MCF 10A (cell line): Measurements from ENCODE around the gene PFKM. TPM values are rescaled to one million over a fixed set of nuclear protein-coding genes. Genes with fewer than 3 reads are reported as not detected.

Source experiments
- Bru-seq: library from RNA; stranded (reverse); fragments of 400-500 nt; gene quantifications from one replicate; lab custom pipeline; 2021; lab: Mats Ljungman, UMichigan
- BruChase-seq, 2 experiments: library from RNA; stranded (reverse); fragments of 400-500 nt; gene quantifications; one replicate each; lab custom pipeline; 2021; lab: Mats Ljungman, UMichigan
- BruUV-seq: library from RNA; stranded (reverse); fragments of 400-500 nt; replicated peaks from 2 replicates; lab custom pipeline; 2021; lab: Mats Ljungman, UMichigan
- CTCF ChIA-PET: fragments of 300-600 bp; sonication (Branson Sonifier 250); formaldehyde crosslinking; extraction: SDS; loops from one replicate; lab custom pipeline; 2021; ENCODE audit warnings: antibody characterized with exemption, inconsistent platforms; lab: Yijun Ruan, JAX
- POLR2A ChIA-PET: fragments of 300-600, 350-650 bp; sonication (Branson Sonifier 250); formaldehyde crosslinking; extraction: SDS; loops from one replicate; lab custom pipeline; 2020; ENCODE audit warnings: antibody characterized with exemption, inconsistent platforms; lab: Yijun Ruan, JAX
- DNase-seq: peaks from one replicate; pipeline ENCODE4 v3.0.0-alpha.2; 2018; ENCODE audit not compliant: unreplicated experiment
- H3K27ac Mint-ChIP-seq: one replicate; pipeline ENCODE4 v1.8.0; 2022; ENCODE audit warnings: mild to moderate bottlenecking, low read depth, mixed read lengths; ENCODE audit not compliant: unreplicated experiment
- H3K27me3 Mint-ChIP-seq: one replicate; pipeline ENCODE4 v1.8.0; 2022; ENCODE audit warnings: mixed read lengths; ENCODE audit not compliant: insufficient read depth, unreplicated experiment
- H3K36me3 Mint-ChIP-seq: one replicate; pipeline ENCODE4 v1.8.0; 2022; ENCODE audit warnings: mild to moderate bottlenecking, moderate library complexity, mixed read lengths; ENCODE audit not compliant: insufficient read depth, unreplicated experiment
- H3K4me1 Mint-ChIP-seq: one replicate; pipeline ENCODE4 v1.8.0; 2022; ENCODE audit warnings: mixed read lengths; ENCODE audit not compliant: insufficient read depth, unreplicated experiment
- H3K4me3 Mint-ChIP-seq: one replicate; pipeline ENCODE4 v1.8.0; 2022; ENCODE audit warnings: mild to moderate bottlenecking, moderate library complexity, mixed read lengths; ENCODE audit not compliant: unreplicated experiment
- H3K9me3 Mint-ChIP-seq: one replicate; pipeline ENCODE4 v1.8.0; 2022; ENCODE audit warnings: mixed read lengths; ENCODE audit not compliant: unreplicated experiment
- intact Hi-C: fragments of 100-400 bp; cut with micrococcal nuclease; formaldehyde crosslinking; loops from 2 replicates; pipeline ENCODE4 v1.14.1; 2022
- long read RNA-seq: library from polyadenylated mRNA; stranded (forward); transcript quantifications from one replicate; pipeline ENCODE4 v2.0.0, GENCODE V29; 2022
- total RNA-seq: library from RNA; stranded (reverse); gene quantifications from 2 replicates; pipeline ENCODE4 v1.2.3, GENCODE V29; 2022
- TF ChIP-seq, protein P1 (sequence below): fragments of 200-600 bp; IDR thresholded peaks from one replicate; pipeline ENCODE4 v1.8.0; 2022; ENCODE audit warnings: antibody characterized with exemption, mild to moderate bottlenecking; ENCODE audit not compliant: unreplicated experiment

PFKM gene
- 65.9 and 69.3 TPM in 2 replicates for total RNA-seq
- Bru-seq, nascent RNA, result percentile 63 among the genes with signal in this experiment
- percentile 72 among the genes with signal in this experiment for BruChase-seq, experiment 1, labeled RNA remaining after a 6-hour chase
- percentile 64 among the genes with signal in this experiment for BruChase-seq, experiment 2, labeled RNA remaining after a 2-hour chase
- long read RNA-seq, transcript PFKM-203 (23 exons, 3,224 nt), result major isoform, 46 of 89 reads
- long read RNA-seq, partial matches to known transcripts, result 7 of 89 reads
- long read RNA-seq, other reads (novel, unspliced or antisense), result 27 of 89 reads

- ChIA-PET CTCF (interaction anchor here (0.7 to 1.8 kb wide), 6 partner anchors 11 to 552 kb away, joined by 3 to 5 read pairs (median 3); partner anchors contain the start of gene SENP1), POLR2A (interaction anchor here (0.6 to 6.1 kb wide), 19 partner anchors 9 to 564 kb away, joined by 3 to 99 read pairs (median 3); partner anchors contain the start of genes ASB8 and SENP1)
- TF ChIP-seq, protein P1, sequence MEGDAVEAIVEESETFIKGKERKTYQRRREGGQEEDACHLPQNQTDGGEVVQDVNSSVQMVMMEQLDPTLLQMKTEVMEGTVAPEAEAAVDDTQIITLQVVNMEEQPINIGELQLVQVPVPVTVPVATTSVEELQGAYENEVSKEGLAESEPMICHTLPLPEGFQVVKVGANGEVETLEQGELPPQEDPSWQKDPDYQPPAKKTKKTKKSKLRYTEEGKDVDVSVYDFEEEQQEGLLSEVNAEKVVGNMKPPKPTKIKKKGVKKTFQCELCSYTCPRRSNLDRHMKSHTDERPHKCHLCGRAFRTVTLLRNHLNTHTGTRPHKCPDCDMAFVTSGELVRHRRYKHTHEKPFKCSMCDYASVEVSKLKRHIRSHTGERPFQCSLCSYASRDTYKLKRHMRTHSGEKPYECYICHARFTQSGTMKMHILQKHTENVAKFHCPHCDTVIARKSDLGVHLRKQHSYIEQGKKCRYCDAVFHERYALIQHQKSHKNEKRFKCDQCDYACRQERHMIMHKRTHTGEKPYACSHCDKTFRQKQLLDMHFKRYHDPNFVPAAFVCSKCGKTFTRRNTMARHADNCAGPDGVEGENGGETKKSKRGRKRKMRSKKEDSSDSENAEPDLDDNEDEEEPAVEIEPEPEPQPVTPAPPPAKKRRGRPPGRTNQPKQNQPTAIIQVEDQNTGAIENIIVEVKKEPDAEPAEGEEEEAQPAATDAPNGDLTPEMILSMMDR, result no peak
- no peaks in the 10 kb centered on the region for H3K9me3 Mint-ChIP-seq
- peaks cover 11% of the 10 kb centered on the region for H3K27me3 Mint-ChIP-seq
- H3K4me3 Mint-ChIP-seq, result peak within 1 kb of the TSS; percentile 92
- peaks cover 24% of the 10 kb centered on the region for H3K36me3 Mint-ChIP-seq
- peak within 1 kb of the TSS; percentile 32 for H3K27ac Mint-ChIP-seq
- DNase-seq, result peak; percentile 95
- BruUV-seq, result no TSS peak
- peaks cover 21% of the 10 kb centered on the region for H3K4me1 Mint-ChIP-seq
- intact Hi-C loops, result no loop called here
Observed at GRCh38 chr12:48119078-48119833, at the start of gene PFKM. Gene PFKM (plus strand): TSS chr12:48119364. CDS start chr12:48122775, 3,411 bp downstream.

GRCh38 chr12:48070033-48070432, 49.1 kb upstream of the PFKM start:
- BruUV-seq, result no TSS peak
- Mint-ChIP-seq H3K27me3 (no peaks in the 10 kb centered on the region), H3K4me1 (peaks cover 4% of the 10 kb centered on the region), H3K9me3 (no peaks in the 10 kb centered on the region), H3K27ac (no peak overlapping the region), H3K36me3 (peaks cover 83% of the 10 kb centered on the region), H3K4me3 (no peak overlapping the region)
- TF ChIP-seq, protein P1, result no peak
- no peak for DNase-seq
- POLR2A ChIA-PET, result no interaction called here
- intact Hi-C loops, result loop anchor here (10.0 kb wide), 1 partner anchor 165 kb away; the partner anchor contains the start of gene VDR
- CTCF ChIA-PET, result interaction anchor here (1.2 kb wide), 1 partner anchor 9 kb away, joined by 3 read pairs; no protein-coding TSS in a partner anchor

DNA sequence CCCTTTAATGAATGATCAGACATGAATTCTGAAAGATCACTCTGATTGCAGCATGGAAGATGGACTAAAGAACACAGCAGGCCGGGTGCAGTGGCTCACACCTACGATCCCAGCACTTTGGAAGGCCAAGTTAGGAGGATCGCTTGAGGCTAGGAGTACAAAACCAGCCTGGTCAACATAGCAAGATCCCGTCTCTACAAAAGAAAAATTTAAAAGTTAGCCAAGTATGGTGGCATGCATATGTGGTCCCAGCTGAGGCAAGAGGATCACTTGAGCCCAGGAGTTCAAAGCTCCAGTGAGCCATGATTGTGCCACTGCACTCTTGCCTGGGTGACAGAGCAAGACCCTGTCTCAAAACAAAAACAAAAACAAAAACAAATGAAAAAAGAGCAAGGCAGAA, 48.4 kb upstream of the PFKM start:
- Mint-ChIP-seq H3K9me3 (no peaks in the 10 kb centered on the region), H3K4me1 (peaks cover 4% of the 10 kb centered on the region), H3K4me3 (no peak overlapping the region), H3K27ac (no peak overlapping the region), H3K27me3 (no peaks in the 10 kb centered on the region), H3K36me3 (peaks cover 76% of the 10 kb centered on the region)
- TF ChIP-seq, protein P1, result no peak
- no TSS peak for BruUV-seq
- intact Hi-C loops, result loop anchor here (10.0 kb wide), 1 partner anchor 166 kb away; the partner anchor contains the start of gene VDR
- CTCF ChIA-PET, result interaction anchor here (0.6 kb wide), 2 partner anchors 37 to 107 kb away, joined by 4 read pairs; no protein-coding TSS in a partner anchor
- POLR2A ChIA-PET, result interaction anchor here (0.7 kb wide), 1 partner anchor 95 kb away, joined by 3 read pairs; no protein-coding TSS in a partner anchor
- no peak for DNase-seq
